Natural killer cell (primary cell): ENCODE results near the gene CACNB4. TPM values are rescaled to one million over a fixed set of nuclear protein-coding genes. Genes with fewer than 3 reads are reported as not detected.

Experiments used
- ATAC-seq, 3 donors: fragments of 150-1000 bp in 2 of 3; fragments of 200-7000 bp in 1 of 3; cut with Tn5 transposase; 1 replicate in 1 of 3; 2 replicates in 2 of 3; pipeline ENCODE4 v1.10.0; 2021; ENCODE audit warnings: mild to moderate bottlenecking in 2 of 3, moderate library complexity in 2 of 3
- DNase-seq, 2 donors: peaks; one replicate each; pipeline versions ENCODE4 v3.0.0 to v3.0.0-alpha.2; 2013 to 2021; ENCODE audit warnings: mixed read lengths in 1 of 2
- H3K27ac ChIP-seq: one replicate; pipeline ENCODE4 v1.5.1; 2013; ENCODE audit warnings: mild to moderate bottlenecking, low read length
- H3K27me3 ChIP-seq: one replicate; pipeline ENCODE4 v1.6.1; 2013; ENCODE audit warnings: low read length; ENCODE audit not compliant: control insufficient read depth, insufficient read depth
- H3K36me3 ChIP-seq: one replicate; pipeline ENCODE4 v1.6.1; 2013; ENCODE audit warnings: low read length; ENCODE audit not compliant: control insufficient read depth, insufficient read depth
- H3K4me1 ChIP-seq: one replicate; pipeline ENCODE4 v1.6.1; 2013; ENCODE audit warnings: low read length; ENCODE audit not compliant: control insufficient read depth, insufficient read depth
- H3K4me3 ChIP-seq: one replicate; pipeline ENCODE4 v1.5.1; 2013; ENCODE audit warnings: low read length
- H3K9me3 ChIP-seq: one replicate; pipeline ENCODE4 v1.6.1; 2013; ENCODE audit warnings: low read length; ENCODE audit not compliant: control insufficient read depth, insufficient read depth
- H3K27ac Mint-ChIP-seq, 2 donors: one replicate each; pipeline ENCODE4 v1.8.0; 2022; ENCODE audit warnings: mild to moderate bottlenecking in 2 of 2, mixed read lengths in 2 of 2, moderate library complexity in 1 of 2
- H3K27me3 Mint-ChIP-seq, 2 donors: one replicate each; pipeline ENCODE4 v1.8.0; 2022; ENCODE audit warnings: low read depth in 2 of 2, mixed read lengths in 2 of 2
- H3K36me3 Mint-ChIP-seq: one replicate; pipeline ENCODE4 v1.8.0; 2022; ENCODE audit warnings: mixed read lengths
- H3K4me1 Mint-ChIP-seq, 2 donors: one replicate each; pipeline ENCODE4 v1.8.0; 2022; ENCODE audit warnings: mixed read lengths in 2 of 2
- H3K4me3 Mint-ChIP-seq: one replicate; pipeline ENCODE4 v1.8.0; 2022; ENCODE audit warnings: mild to moderate bottlenecking, moderate library complexity, mixed read lengths
- H3K9me3 Mint-ChIP-seq, 2 donors: one replicate each; pipeline ENCODE4 v1.8.0; 2022; ENCODE audit warnings: mixed read lengths in 2 of 2
- WGBS: methylation state at CpG from one replicate; pipeline ENCODE4 v1.1.7; 2013; ENCODE audit warnings: missing lambda C conversion rate; ENCODE audit not compliant: insufficient coverage; 5-methylcytosine and 5-hydroxymethylcytosine counted together
- intact Hi-C: fragments of 100-400 bp; cut with micrococcal nuclease; formaldehyde crosslinking; loops from one replicate; pipeline ENCODE4 v1.14.2; 2022
- total RNA-seq, 4 donors: library from RNA; stranded (reverse); fragments of 120-200 nt in 1 of 4; gene quantifications; one replicate each; pipeline versions ENCODE4 v1.2.3 to v1.2.4, GENCODE V29; 2013 to 2022
- TF ChIP-seq, protein P1 (sequence below): fragments of 200-600 bp; IDR thresholded peaks from one replicate; pipeline ENCODE4 v1.8.0; 2022; ENCODE audit warnings: antibody characterized with exemption

The CACNB4 gene
- total RNA-seq, 3 donors from 2014 or later (not counting 1 experiment from before 2014, with no cell fraction given): 0.56 to 0.93 (median 0.73) TPM

DNA sequence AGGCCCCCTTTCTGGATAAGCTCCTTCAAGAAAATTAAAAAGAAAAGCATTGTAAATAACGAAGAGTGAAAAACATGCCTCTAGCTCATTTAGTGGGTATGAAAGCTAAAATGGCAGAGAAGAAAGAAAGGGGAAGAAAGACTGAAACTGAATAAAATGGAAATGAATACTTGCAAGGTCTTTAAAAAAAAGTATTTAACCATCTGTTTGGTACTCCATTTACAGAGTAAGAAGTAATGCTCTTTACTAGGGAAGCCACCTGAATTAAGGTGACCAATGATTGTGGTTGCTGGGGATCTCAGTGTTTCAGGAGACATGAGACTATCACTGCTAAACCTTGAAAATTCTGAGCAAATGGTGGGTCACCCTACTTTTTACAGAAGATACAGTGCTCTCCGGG, 253.0 kb downstream of the CACNB4 start:
- Histone ChIP-seq H3K4me3 (no peak overlapping the region), H3K27ac (no peak overlapping the region), H3K36me3 (no peaks in the 10 kb centered on the region), H3K9me3 (no peaks in the 10 kb centered on the region), H3K4me1 (no peaks in the 10 kb centered on the region), H3K27me3 (no peaks in the 10 kb centered on the region)
- Mint-ChIP-seq H3K27ac (no peak overlapping the region), H3K27me3 (peaks cover 3 to 11% of the 10 kb centered on the region in 2 donors), H3K4me3 (no peak overlapping the region), H3K36me3 (no peaks in the 10 kb centered on the region), H3K9me3 (no peaks in the 10 kb centered on the region), H3K4me1 (no peaks in the 10 kb centered on the region)
- no peak for ATAC-seq
- intact Hi-C loops: no loop called here
- TF ChIP-seq, protein P1, sequence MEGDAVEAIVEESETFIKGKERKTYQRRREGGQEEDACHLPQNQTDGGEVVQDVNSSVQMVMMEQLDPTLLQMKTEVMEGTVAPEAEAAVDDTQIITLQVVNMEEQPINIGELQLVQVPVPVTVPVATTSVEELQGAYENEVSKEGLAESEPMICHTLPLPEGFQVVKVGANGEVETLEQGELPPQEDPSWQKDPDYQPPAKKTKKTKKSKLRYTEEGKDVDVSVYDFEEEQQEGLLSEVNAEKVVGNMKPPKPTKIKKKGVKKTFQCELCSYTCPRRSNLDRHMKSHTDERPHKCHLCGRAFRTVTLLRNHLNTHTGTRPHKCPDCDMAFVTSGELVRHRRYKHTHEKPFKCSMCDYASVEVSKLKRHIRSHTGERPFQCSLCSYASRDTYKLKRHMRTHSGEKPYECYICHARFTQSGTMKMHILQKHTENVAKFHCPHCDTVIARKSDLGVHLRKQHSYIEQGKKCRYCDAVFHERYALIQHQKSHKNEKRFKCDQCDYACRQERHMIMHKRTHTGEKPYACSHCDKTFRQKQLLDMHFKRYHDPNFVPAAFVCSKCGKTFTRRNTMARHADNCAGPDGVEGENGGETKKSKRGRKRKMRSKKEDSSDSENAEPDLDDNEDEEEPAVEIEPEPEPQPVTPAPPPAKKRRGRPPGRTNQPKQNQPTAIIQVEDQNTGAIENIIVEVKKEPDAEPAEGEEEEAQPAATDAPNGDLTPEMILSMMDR: no peak
- no peak for DNase-seq
- WGBS: 93% methylated on average over 1 of the region's 2 CpGs

DNA sequence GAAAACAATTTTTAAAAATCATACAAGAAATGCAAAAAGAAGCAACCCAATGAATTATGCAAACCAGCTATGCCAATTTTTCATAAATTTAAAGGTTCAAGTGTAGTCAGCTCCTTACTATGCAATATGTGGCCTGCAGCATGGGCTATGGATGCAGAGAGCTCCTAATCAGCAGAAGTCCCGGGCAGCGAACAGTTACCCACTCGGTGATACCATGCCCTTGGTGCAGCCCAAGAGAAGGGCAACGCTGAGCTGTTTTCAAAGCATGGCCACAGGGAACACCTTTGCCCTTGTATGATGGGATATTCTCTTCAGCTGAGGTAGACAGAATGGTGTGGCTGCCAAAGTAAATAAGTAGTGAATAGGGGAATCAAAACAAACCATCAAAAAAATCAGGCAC, 253.4 kb downstream of the CACNB4 start:
- Mint-ChIP-seq H3K36me3 (no peaks in the 10 kb centered on the region), H3K4me1 (no peaks in the 10 kb centered on the region), H3K27me3 (peaks cover 3 to 11% of the 10 kb centered on the region in 2 donors), H3K27ac (no peak overlapping the region), H3K9me3 (no peaks in the 10 kb centered on the region), H3K4me3 (no peak overlapping the region)
- intact Hi-C loops: no loop called here
- H3K36me3 ChIP-seq: no peaks in the 10 kb centered on the region
- DNase-seq: no peak
- ATAC-seq: no peak
- no peak overlapping the region for H3K4me3 ChIP-seq
- no peaks in the 10 kb centered on the region for H3K4me1 ChIP-seq
- TF ChIP-seq, protein P1: no peak
- H3K27me3 ChIP-seq: no peaks in the 10 kb centered on the region
- H3K9me3 ChIP-seq: no peaks in the 10 kb centered on the region
- 93% methylated on average over 4 of the region's 4 CpGs for WGBS
- no peak overlapping the region for H3K27ac ChIP-seq

DNA sequence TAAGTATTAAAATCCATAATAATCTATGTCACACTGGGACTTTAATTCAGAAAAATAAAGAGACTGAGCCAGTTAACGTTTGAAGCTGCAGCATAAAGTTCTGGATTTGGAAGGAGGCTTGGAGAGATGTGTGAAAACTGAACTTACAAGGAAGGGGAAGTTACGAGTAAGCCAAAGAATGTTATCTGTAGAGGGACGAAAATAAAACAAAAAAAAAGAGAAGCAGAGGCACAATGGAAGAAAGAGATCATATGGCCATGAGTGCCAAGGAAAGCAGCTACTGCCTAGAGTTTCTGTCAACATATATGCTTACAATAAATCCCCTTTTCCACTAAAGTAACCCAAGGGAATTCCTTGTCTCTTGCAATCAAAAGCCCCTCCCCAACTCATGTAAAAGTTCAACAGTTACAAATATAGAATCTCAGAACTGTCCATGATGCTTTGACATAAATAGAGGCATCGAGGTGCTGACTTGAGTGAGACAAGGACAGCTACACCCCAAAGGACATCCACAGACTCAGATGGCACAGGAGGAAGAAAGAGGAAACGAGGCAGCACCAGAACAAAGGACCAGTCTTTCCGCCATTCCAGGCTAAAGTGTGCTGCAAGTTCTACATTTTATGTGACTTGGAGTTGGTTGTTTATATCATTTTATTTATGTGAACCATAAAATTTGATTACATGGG, 254.5 kb downstream of the CACNB4 start:
- no peak for ATAC-seq
- Histone ChIP-seq H3K36me3 (no peaks in the 10 kb centered on the region), H3K4me1 (no peaks in the 10 kb centered on the region), H3K9me3 (no peaks in the 10 kb centered on the region), H3K4me3 (no peak overlapping the region), H3K27me3 (no peaks in the 10 kb centered on the region), H3K27ac (no peak overlapping the region)
- 72% methylated on average over 6 of the region's 6 CpGs for WGBS
- Mint-ChIP-seq H3K9me3 (no peaks in the 10 kb centered on the region), H3K27me3 (peaks cover 3 to 11% of the 10 kb centered on the region in 2 donors), H3K4me1 (no peaks in the 10 kb centered on the region), H3K36me3 (no peaks in the 10 kb centered on the region), H3K4me3 (no peak overlapping the region), H3K27ac (no peak overlapping the region)
- intact Hi-C loops: no loop called here
- TF ChIP-seq, protein P1: no peak
- DNase-seq: no peak

DNA sequence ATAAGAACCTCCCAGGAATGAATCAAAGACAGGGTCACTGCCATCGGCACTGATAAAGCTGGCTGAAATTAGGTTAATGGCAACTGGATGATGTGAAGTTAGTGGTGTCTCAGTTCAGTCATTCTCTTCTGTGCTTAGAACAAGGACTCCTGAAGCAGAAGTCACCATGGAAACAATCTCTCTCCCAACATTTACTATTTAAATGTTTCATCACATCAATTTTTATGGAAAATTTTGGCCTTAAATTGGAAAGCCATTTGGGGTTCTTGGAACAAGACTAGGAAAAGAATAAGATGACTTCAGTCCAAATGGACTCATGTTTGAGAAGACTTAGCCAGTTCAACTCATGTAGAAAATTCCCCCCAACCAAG, 255.2 kb downstream of the CACNB4 start:
- H3K9me3 ChIP-seq: no peaks in the 10 kb centered on the region
- DNase-seq (no peak), ATAC-seq (no peak)
- TF ChIP-seq, protein P1: no peak
- Mint-ChIP-seq H3K4me3 (no peak overlapping the region), H3K27me3 (peaks cover 3 to 11% of the 10 kb centered on the region in 2 donors), H3K27ac (no peak overlapping the region), H3K36me3 (no peaks in the 10 kb centered on the region), H3K9me3 (no peaks in the 10 kb centered on the region), H3K4me1 (no peaks in the 10 kb centered on the region)
- no peaks in the 10 kb centered on the region for H3K4me1 ChIP-seq
- WGBS: no CpG with 5 or more reads among the region's 1 CpG
- H3K27me3 ChIP-seq: no peaks in the 10 kb centered on the region
- no peak overlapping the region for H3K4me3 ChIP-seq
- intact Hi-C loops: no loop called here
- no peak overlapping the region for H3K27ac ChIP-seq
- no peaks in the 10 kb centered on the region for H3K36me3 ChIP-seq
